Mononuclear cell (primary cell): Measurements from ENCODE around the gene PRDM10. TPM values are rescaled to one million over a fixed set of nuclear protein-coding genes. Genes with fewer than 3 reads are reported as not detected.

ENCODE experiments used
- H3K27me3 ChIP-seq: 2 replicates; pipeline ENCODE4 v1.6.0; 2011; ENCODE audit warnings: low read length, control low read depth; ENCODE audit not compliant: insufficient read depth
- H3K4me1 ChIP-seq: 2 replicates; pipeline ENCODE4 v1.5.1; 2011; ENCODE audit warnings: mild to moderate bottlenecking, low read length, control low read depth; ENCODE audit not compliant: insufficient read depth
- H3K4me3 ChIP-seq: 2 replicates; pipeline ENCODE4 v1.5.1; 2011; ENCODE audit warnings: mild to moderate bottlenecking, low read length, moderate library complexity
- H3K9me3 ChIP-seq: 2 replicates; pipeline ENCODE4 v1.5.1; 2011; ENCODE audit warnings: low read depth, mild to moderate bottlenecking, control low read depth, low read length
- total RNA-seq: library from RNA; depleted of rRNA; stranded (reverse); fragments of >200 nt; gene quantifications from one replicate; pipeline ENCODE4 v1.2.3, GENCODE V29; 2012

Gene PRDM10
- total RNA-seq, 1 donor: 7.6 TPM

GRCh38 chr11:129852125-129852740 lies 150.4 kb downstream of the PRDM10 start:
- Histone ChIP-seq H3K27me3 (no peaks in the 10 kb centered on the region), H3K9me3 (no peaks in the 10 kb centered on the region), H3K4me3 (no peak overlapping the region), H3K4me1 (peaks cover 18% of the 10 kb centered on the region)

Other genes starting within 250 kb of the PRDM10 start
- 3.5 TPM for gene TMEM45B, start 187.0 kb downstream of the PRDM10 start, total RNA-seq
- 38.0 TPM for gene NFRKB, start 107.3 kb downstream of the PRDM10 start, total RNA-seq
- 316 TPM for gene APLP2, start 67.1 kb upstream of the PRDM10 start, total RNA-seq
- 11.4 TPM for gene ST14, start 156.9 kb upstream of the PRDM10 start, total RNA-seq